GM12873 (cell line): ENCODE results near the gene STX8.

Source experiments
- CTCF ChIP-seq: IDR thresholded peaks from 2 replicates; pipeline ENCODE4 v1.5.1; 2012; ENCODE audit warnings: low read depth, mild to moderate bottlenecking, moderate library complexity, low read length, control low read depth; ENCODE audit not compliant: insufficient read depth; ENCODE audit errors: missing control alignments

STX8 gene

GRCh38 chr17:9451934-9452333 lies 123.7 kb downstream of the STX8 start:
- TF ChIP-seq CTCF: no peak

GRCh38 chr17:9446528-9446927 lies 129.1 kb downstream of the STX8 start:
- no peak for TF ChIP-seq CTCF

- TF ChIP-seq CTCF: no peak
Observed at GRCh38 chr17:9445424-9445823, 130.2 kb downstream of the STX8 start.

GRCh38 chr17:9444687-9445086 lies 130.9 kb downstream of the STX8 start:
- TF ChIP-seq CTCF: no peak

- TF ChIP-seq CTCF: no peak
Observed at GRCh38 chr17:9443811-9444210, 131.8 kb downstream of the STX8 start.

GRCh38 chr17:9439851-9440250 lies 135.8 kb downstream of the STX8 start:
- TF ChIP-seq CTCF: no peak

GRCh38 chr17:9436630-9437029 lies 139.0 kb downstream of the STX8 start:
- TF ChIP-seq CTCF: no peak
